Activated T-cell treated with anti-CD3 and anti-CD28 coated beads for 4 hours (primary cell): ENCODE data around the gene POLR1H.
A peak's percentile ranks its signal among the peaks of the same experiment; 100 is the strongest.

ENCODE experiments used
- DNase-seq: peaks from one replicate; pipeline ENCODE4 v3.0.0-alpha.2; 2020

Gene POLR1H

GRCh38 chr6:30097902-30098768 lies 37.1 kb downstream of the POLR1H start:
- DNase-seq = no peak

- DNase-seq = no peak
These were observed 39.1 kb downstream of the POLR1H start for GRCh38 chr6:30100154-30100553.

- DNase-seq = no peak
These were observed 39.7 kb downstream of the POLR1H start for GRCh38 chr6:30100585-30101443.

GRCh38 chr6:30101444-30102413 lies 40.7 kb downstream of the POLR1H start:
- peak; percentile 44 for DNase-seq

GRCh38 chr6:30102414-30102969 lies 41.4 kb downstream of the POLR1H start:
- no peak for DNase-seq

GRCh38 chr6:30102970-30103871 lies 42.2 kb downstream of the POLR1H start:
- DNase-seq = peak; percentile 77

- DNase-seq = no peak
These were observed 42.8 kb downstream of the POLR1H start for GRCh38 chr6:30103872-30104179.

GRCh38 chr6:30104661-30105060 lies 43.6 kb downstream of the POLR1H start:
- DNase-seq = no peak

- DNase-seq = no peak
These were observed 50.3 kb downstream of the POLR1H start for GRCh38 chr6:30111266-30111856.

- DNase-seq = no peak
These were observed 51.4 kb downstream of the POLR1H start for GRCh38 chr6:30112402-30112994.

GRCh38 chr6:30113003-30113759 lies 52.1 kb downstream of the POLR1H start, which contains the start of gene TRIM31:
TSS of gene TRIM31 (minus strand) at chr6:30113090. CDS start at chr6:30112805, 285 bp downstream.
- no peak for DNase-seq

- DNase-seq = no peak
These were observed 52.8 kb downstream of the POLR1H start for GRCh38 chr6:30113841-30114240.
